ENCODE measurements around the gene MLH1. TPM values are rescaled to one million over a fixed set of nuclear protein-coding genes. Genes with fewer than 3 reads are reported as not detected.
A peak's percentile ranks its signal among the peaks of the same experiment; 100 is the strongest.

The MLH1 gene
- total and polyA plus RNA-seq, 2 experiments from 2014 or later, result 27.8 to 36.3 TPM

DNA sequence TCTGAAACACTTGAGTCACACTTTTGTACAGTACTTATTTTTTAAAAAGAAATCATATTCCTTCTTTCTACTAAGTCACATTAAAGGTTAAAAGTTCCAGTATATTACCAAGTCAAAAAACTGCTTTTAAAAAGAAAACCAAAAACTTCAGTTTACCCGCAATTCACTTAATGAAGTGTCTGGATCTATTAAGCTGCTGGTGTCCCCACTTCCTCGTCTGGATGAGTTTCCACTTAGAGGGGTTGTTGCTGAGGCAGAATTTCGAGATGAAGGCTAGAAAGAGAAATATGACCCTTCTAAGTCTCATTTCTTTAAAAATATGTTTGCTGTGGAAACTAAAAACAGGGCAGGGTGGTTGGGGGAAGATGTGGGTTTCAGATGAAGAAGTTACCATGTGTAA lies 101.3 kb downstream of the MLH1 start:
- Histone ChIP-seq H3K9me2 (ENCODE audit: insufficient read depth) (no peaks in the 10 kb centered on the region), H4K20me1 (ENCODE audit: insufficient read depth) (no peaks in the 10 kb centered on the region), H3K79me2 (ENCODE audit: insufficient read depth) (peaks cover 65% of the 10 kb centered on the region), H3K9me3 (ENCODE audit: low read depth) (no peaks in the 10 kb centered on the region), H2AFZ (no peak overlapping the region), H3K27me3 (replicated peaks; ENCODE audit: insufficient read depth) (no peaks in the 10 kb centered on the region), H3F3A (ENCODE audit: insufficient read depth) (peaks cover 30% of the 10 kb centered on the region), H3K27ac (no peak overlapping the region), H3K36me3 (ENCODE audit: low read depth) (peaks cover 30% of the 10 kb centered on the region), H3K4me1 (ENCODE audit: insufficient read depth) (peaks cover 38% of the 10 kb centered on the region), H3K9ac (no peak overlapping the region), H3K4me2 (ENCODE audit: unreplicated experiment) (no peak overlapping the region), H3K4me3 (no peak overlapping the region)
- DNase-seq, result no peak
- 95 to 97% methylated on average over 3 of the region's 3 CpGs for WGBS, 2 experiments (ENCODE audit: low coverage in 1 of 2, low lambda C conversion rate in 2 of 2, missing lambda C conversion rate in 2 of 2)
- no peak for TF ChIP-seq EZH2 (IDR thresholded peaks at IDR 0.05; ENCODE audit: insufficient read depth, poor library complexity, severe bottlenecking)
- no peak for TF ChIP-seq EZH2phosphoT487 (IDR thresholded peaks at IDR 0.05; ENCODE audit: insufficient read depth, low read depth)
- in situ Hi-C loops (cut with MboI), result no loop called here

- no peak for TF ChIP-seq EZH2 (IDR thresholded peaks at IDR 0.05; ENCODE audit: insufficient read depth, poor library complexity, severe bottlenecking)
- DNase-seq, result peak; percentile 72
- Histone ChIP-seq H3K79me2 (ENCODE audit: insufficient read depth) (peaks cover 63% of the 10 kb centered on the region), H3K36me3 (ENCODE audit: low read depth) (peaks cover 17% of the 10 kb centered on the region; the same call in 1 of the 2 replicates), H3K9me3 (ENCODE audit: low read depth) (no peaks in the 10 kb centered on the region), H3K9ac (peak overlapping the region; percentile 34), H3F3A (ENCODE audit: insufficient read depth) (peaks cover 30% of the 10 kb centered on the region), H3K4me2 (ENCODE audit: unreplicated experiment) (peak overlapping the region; percentile 67), H3K9me2 (ENCODE audit: insufficient read depth) (no peaks in the 10 kb centered on the region), H3K4me3 (peak overlapping the region; percentile 31), H4K20me1 (ENCODE audit: insufficient read depth) (no peaks in the 10 kb centered on the region), H2AFZ (no peak overlapping the region), H3K4me1 (ENCODE audit: insufficient read depth) (peaks cover 38% of the 10 kb centered on the region), H3K27me3 (replicated peaks; ENCODE audit: insufficient read depth) (no peaks in the 10 kb centered on the region), H3K27ac (peak overlapping the region; percentile 61)
- 0% methylated on average over 1 of the region's 1 CpG for WGBS, 2 experiments (ENCODE audit: low coverage in 1 of 2, low lambda C conversion rate in 2 of 2, missing lambda C conversion rate in 2 of 2)
- in situ Hi-C loops (cut with MboI), result no loop called here
Observed at GRCh38 chr3:37096288-37096687, 103.0 kb downstream of the MLH1 start.

DNA sequence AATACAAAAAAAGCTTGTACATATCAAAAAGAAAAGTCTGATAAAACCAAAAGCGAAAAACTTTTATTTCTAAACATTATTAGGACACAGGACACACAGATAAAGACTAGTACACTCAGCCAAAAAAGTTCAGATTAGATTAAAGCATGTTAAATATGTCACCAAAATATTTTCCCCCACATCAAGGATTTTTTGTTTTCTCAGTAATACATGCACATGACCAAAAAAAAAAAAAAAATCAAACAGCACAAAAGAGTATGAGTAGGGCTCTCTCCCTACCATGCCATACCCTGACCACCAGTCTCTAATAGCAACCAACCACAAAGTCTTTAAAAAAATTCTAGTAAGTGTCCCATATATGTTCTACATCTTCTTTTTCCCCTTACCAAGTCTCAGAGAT lies 103.7 kb downstream of the MLH1 start:
- Histone ChIP-seq H3K79me2 (ENCODE audit: insufficient read depth) (peaks cover 66% of the 10 kb centered on the region), H3K4me1 (ENCODE audit: insufficient read depth) (peaks cover 38% of the 10 kb centered on the region), H3K36me3 (ENCODE audit: low read depth) (peaks cover 15% of the 10 kb centered on the region), H4K20me1 (ENCODE audit: insufficient read depth) (no peaks in the 10 kb centered on the region), H3K9ac (peak overlapping the region; percentile 34), H3F3A (ENCODE audit: insufficient read depth) (peaks cover 30% of the 10 kb centered on the region), H3K27ac (peak overlapping the region; percentile 61), H3K9me3 (ENCODE audit: low read depth) (no peaks in the 10 kb centered on the region), H2AFZ (no peak overlapping the region), H3K9me2 (ENCODE audit: insufficient read depth) (no peaks in the 10 kb centered on the region), H3K4me3 (no peak overlapping the region), H3K4me2 (ENCODE audit: unreplicated experiment) (peak overlapping the region; percentile 67), H3K27me3 (replicated peaks; ENCODE audit: insufficient read depth) (no peaks in the 10 kb centered on the region)
- WGBS, 2 experiments (ENCODE audit: low coverage in 1 of 2, low lambda C conversion rate in 2 of 2, missing lambda C conversion rate in 2 of 2), result 91 to 100% methylated on average over 1 of the region's 1 CpG
- in situ Hi-C loops (cut with MboI), result no loop called here
- no peak for DNase-seq
- no peak for TF ChIP-seq EZH2phosphoT487 (IDR thresholded peaks at IDR 0.05; ENCODE audit: insufficient read depth, low read depth)
- no peak for TF ChIP-seq EZH2 (IDR thresholded peaks at IDR 0.05; ENCODE audit: insufficient read depth, poor library complexity, severe bottlenecking)

- no peak for DNase-seq
- no peak overlapping the region for H3K4me3 ChIP-seq
- peaks cover 33% of the 10 kb centered on the region for H3F3A ChIP-seq (ENCODE audit: insufficient read depth)
- H3K27ac ChIP-seq, result peak overlapping the region; percentile 61; the same call in 1 of the 2 replicates
- no peak overlapping the region for H2AFZ ChIP-seq
- H3K4me2 ChIP-seq (ENCODE audit: unreplicated experiment), result no peak overlapping the region
- no peaks in the 10 kb centered on the region for H3K9me3 ChIP-seq (ENCODE audit: low read depth)
- no peaks in the 10 kb centered on the region for H4K20me1 ChIP-seq (ENCODE audit: insufficient read depth)
- H3K4me1 ChIP-seq (ENCODE audit: insufficient read depth), result peaks cover 38% of the 10 kb centered on the region
- no peak overlapping the region for H3K9ac ChIP-seq
- in situ Hi-C loops (cut with MboI), result no loop called here
- H3K27me3 ChIP-seq (replicated peaks; ENCODE audit: insufficient read depth), result no peaks in the 10 kb centered on the region
- peaks cover 66% of the 10 kb centered on the region for H3K79me2 ChIP-seq (ENCODE audit: insufficient read depth)
- H3K36me3 ChIP-seq (ENCODE audit: low read depth), result peaks cover 15% of the 10 kb centered on the region
- TF ChIP-seq EZH2phosphoT487 (IDR thresholded peaks at IDR 0.05; ENCODE audit: insufficient read depth, low read depth) (no peak), EZH2 (IDR thresholded peaks at IDR 0.05; ENCODE audit: insufficient read depth, poor library complexity, severe bottlenecking) (no peak)
- no peaks in the 10 kb centered on the region for H3K9me2 ChIP-seq (ENCODE audit: insufficient read depth)
Observed at GRCh38 chr3:37097776-37098175, 104.5 kb downstream of the MLH1 start.

GRCh38 chr3:37098884-37099283 lies 105.6 kb downstream of the MLH1 start:
- H3K27ac ChIP-seq, result no peak overlapping the region
- 98% methylated on average over 2 of the region's 2 CpGs for WGBS, 2 experiments (ENCODE audit: low coverage in 1 of 2, low lambda C conversion rate in 2 of 2, missing lambda C conversion rate in 2 of 2)

More at GRCh38 chr3:37098884-37099283, 105.6 kb downstream of the MLH1 start:
- in situ Hi-C loops (cut with MboI), result no loop called here
- Histone ChIP-seq H2AFZ (no peak overlapping the region), H3K9me2 (ENCODE audit: insufficient read depth) (no peaks in the 10 kb centered on the region), H4K20me1 (ENCODE audit: insufficient read depth) (no peaks in the 10 kb centered on the region), H3K9me3 (ENCODE audit: low read depth) (no peaks in the 10 kb centered on the region), H3F3A (ENCODE audit: insufficient read depth) (peaks cover 35% of the 10 kb centered on the region), H3K79me2 (ENCODE audit: insufficient read depth) (peaks cover 72% of the 10 kb centered on the region), H3K4me1 (ENCODE audit: insufficient read depth) (peaks cover 29% of the 10 kb centered on the region), H3K4me2 (ENCODE audit: unreplicated experiment) (no peak overlapping the region), H3K9ac (no peak overlapping the region), H3K27me3 (replicated peaks; ENCODE audit: insufficient read depth) (no peaks in the 10 kb centered on the region), H3K36me3 (ENCODE audit: low read depth) (peaks cover 15% of the 10 kb centered on the region), H3K4me3 (no peak overlapping the region)
- no peak for TF ChIP-seq EZH2phosphoT487 (IDR thresholded peaks at IDR 0.05; ENCODE audit: insufficient read depth, low read depth)
- no peak for DNase-seq

All from GM23248 (cell line).